Fibroblast of peridontal ligament (primary cell): ENCODE measurements around the gene HSFX4.
"Not testable (repeated sequence)": the region's sequence is repeated elsewhere in the genome, so short reads cannot be mapped to it uniquely, and the experiment has no call there.

Source experiments
- DNase-seq: peaks from one replicate; pipeline ENCODE4 v3.0.0-alpha.2; 2010; ENCODE audit errors: extremely low read depth

HSFX4 gene, protein sequence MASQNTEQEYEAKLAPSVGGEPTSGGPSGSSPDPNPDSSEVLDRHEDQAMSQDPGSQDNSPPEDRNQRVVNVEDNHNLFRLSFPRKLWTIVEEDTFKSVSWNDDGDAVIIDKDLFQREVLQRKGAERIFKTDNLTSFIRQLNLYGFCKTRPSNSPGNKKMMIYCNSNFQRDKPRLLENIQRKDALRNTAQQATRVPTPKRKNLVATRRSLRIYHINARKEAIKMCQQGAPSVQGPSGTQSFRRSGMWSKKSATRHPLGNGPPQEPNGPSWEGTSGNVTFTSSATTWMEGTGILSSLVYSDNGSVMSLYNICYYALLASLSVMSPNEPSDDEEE

DNA sequence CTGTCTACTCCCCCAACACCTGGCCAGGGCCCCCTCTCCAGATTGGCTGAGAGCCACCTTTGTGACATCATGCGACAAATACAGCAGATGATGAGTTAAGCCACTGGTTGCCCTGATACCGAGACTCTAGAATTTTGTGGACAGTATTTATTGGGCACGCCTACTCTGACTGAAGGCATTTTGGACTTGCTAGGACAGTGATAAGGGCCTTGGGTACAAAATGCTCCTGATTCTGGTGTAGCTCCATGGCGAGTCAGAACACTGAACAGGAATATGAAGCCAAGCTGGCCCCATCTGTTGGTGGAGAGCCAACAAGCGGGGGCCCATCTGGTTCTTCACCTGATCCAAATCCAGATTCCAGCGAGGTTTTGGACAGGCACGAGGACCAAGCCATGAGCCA is at the start of gene HSFX4:
TSS of gene HSFX4 (plus strand) at position 174 of the 400 bp plus-strand sequence. CDS start at position 246, 72 bp downstream.
- not testable (repeated sequence) for DNase-seq

DNA sequence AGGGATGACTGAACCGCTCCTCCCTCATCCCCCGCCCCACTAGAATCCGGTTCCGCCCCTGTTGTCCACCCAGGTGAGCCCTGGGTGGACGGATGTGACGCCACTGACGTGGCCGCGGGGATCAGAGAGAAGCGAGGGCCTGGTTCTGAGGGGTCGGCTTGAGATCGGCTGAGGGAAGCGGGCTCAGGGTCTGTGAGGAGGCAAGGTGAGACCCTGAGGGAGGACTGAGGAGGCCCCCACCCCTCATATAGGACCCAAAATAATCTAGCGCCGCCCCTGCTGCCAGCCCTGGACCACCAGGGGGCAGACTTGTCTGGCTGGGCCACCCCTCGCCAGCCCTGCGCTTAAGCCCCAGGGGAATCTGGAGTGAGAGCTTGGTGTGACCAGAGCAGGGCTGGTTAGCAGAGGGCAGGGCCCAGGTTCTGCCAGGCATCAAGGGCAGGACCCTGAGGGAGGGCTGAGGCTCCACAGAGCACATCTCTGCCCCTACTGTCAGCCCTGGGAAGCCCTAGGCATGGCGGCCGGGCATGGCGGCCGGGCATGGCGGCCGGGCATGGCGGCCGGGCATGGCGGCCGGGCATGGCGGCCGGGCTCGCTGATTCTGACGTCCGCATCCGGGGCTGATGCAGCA is 48.2 kb upstream of the HSFX4 start, which contains the start of gene MAGEA8:
TSS of gene MAGEA8 (plus strand) at position 103 of the 631 bp plus-strand sequence. CDS start 3,090 bp downstream, outside the sequence.
- no peak for DNase-seq

DNA sequence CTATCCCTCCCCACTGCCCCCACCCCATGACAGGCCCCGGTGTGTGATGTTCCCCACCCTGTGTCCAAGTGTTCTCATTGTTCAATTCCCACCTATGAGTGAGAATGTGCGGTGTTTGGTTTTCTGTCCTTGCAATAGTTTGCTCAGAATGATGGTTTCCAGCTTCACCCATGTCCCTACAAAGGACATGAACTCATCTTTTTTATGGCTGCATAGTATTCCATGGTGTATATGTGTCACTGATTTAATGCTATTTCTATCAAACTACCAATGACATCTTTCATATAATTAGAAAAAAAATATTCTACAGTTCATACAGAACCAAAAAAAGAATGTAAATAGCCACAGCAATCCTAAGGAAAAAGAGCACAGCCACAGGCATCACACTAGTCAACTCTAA is 38.5 kb upstream of the HSFX4 start:
- DNase-seq: not testable (repeated sequence)

DNA sequence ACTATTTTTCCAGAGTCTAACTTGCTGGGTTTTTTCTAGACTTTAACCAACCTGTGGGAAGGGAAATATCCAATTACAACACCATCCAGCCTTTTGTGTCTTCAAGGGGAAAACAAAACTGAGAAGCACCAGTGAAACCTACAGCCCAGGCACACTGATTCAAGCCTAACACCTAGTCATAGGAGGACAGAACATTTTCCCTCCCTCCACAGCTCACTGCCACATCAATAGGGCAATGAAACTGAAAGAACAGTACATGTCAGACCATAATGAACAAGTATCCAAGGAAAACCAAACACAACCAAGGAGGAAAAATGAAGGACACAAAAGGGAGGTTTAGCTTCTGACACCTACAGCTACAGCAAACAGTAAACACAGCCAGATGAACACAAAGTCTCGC is 30.8 kb upstream of the HSFX4 start:
- DNase-seq: no peak

DNA sequence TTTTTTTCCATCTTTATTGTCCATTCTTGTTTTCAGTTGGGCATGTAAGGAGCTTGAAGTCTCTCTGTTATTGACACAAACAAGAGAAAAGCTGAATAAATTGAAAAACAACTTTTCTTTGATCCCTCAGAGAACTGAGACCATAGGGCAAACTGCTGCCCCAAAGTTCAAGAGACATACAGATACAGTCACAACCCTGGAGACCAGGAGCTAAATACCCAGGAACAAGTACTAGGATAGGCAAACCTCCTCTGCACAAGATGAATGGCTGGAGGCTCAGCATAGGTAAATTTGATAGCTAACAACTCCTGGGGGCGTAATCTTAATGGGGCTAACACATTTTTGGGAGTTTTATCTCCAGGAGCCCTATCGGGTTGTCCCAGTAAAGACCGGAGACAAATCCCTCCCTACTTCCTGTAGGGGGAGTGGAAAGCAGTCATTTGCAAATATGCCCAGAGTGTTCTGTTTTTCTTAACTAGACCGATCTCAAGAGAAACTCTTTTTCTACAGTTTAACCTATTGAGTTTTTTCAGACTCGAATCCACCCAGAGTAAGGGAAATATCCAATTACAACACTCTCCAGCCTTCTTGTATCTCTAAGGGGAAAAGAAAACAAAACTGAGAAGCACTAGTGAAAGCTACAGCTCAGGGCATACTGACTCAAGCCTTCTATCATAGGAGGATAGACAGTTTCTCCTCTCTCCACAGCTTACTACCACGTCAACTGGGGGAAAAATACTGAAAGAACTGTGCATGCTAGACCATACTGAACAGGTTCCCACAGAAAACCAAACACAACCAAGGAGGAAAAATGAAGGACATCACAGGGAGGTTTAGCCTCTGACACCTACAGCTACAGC is 25.3 kb upstream of the HSFX4 start:
- peak; percentile 27 for DNase-seq

DNA sequence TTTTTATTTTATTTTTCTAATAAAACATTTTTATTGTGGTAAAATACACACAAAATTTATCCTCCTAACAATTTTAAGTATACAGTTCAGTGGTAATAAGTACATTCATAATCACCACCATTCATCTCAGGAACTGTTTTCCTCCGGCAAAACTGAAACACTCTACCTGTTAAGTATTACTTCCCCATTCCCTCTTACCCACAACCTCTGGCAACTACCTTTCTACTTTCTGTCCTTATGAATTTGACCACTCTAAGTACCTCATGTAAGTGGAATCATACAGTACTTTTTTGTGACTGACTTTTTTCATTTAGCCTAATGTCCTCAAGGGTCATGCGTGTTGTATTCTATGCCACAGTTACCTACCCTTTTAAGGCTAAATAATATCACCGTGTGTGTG is 21.1 kb upstream of the HSFX4 start:
- no peak for DNase-seq

DNA sequence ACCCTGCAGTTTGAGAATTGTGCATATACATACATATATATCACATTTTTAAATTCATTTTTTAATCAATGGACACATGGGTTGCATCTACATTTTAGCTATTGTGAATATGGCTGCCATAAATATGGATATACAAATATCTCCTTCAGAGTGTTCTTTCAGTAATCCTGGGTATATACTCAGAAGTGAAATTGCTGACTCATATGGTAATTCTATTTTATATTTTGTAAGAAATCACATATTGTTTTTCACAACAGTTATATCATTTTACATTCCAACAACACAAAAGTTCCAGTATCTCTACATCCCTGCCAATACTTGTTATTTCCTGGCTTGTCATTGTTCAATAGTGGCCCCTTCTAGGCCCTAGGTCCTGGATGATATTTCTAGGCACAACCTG is 20.6 kb upstream of the HSFX4 start:
- DNase-seq: no peak

DNA sequence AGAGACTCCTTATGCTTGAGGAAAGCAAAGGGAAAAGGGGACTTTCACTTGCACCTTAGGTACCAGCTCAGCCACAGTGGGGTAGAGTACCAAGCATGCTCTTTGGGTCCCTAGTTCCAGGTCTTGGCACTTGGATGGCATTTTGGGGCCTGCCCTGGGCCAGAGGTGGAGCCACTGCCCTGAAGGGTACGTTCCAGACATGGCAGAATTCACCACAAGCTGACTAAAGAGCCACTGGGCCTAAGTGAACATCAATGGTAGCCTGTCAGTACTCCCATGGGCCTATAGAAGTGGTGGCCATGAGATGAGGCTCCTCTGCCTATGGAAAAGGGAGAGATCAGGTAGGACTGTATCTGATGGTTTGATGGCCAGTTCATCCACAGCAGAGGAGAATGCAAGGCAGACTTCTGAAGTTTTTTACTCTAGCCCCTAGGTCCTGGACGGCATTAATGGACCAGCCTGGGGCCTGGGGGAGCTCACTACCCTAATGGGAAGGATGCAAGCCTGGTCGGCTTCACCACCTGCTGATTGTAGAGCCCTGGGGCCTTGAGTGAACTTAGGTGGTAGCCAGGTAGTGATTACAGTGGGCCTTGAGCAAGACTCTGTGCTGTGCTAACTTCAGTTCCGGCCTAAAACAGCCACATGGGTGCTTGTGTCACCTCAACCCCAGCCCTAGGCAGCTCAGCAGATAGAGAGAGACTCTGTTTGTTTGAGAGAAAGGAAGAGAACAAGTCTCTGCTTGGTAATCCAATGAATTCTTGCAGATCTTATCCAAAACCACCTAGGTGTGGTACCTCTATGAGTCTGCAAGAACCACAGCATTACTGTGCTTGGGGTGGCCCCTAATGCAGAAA is 19.8 kb upstream of the HSFX4 start:
- DNase-seq: no peak

DNA sequence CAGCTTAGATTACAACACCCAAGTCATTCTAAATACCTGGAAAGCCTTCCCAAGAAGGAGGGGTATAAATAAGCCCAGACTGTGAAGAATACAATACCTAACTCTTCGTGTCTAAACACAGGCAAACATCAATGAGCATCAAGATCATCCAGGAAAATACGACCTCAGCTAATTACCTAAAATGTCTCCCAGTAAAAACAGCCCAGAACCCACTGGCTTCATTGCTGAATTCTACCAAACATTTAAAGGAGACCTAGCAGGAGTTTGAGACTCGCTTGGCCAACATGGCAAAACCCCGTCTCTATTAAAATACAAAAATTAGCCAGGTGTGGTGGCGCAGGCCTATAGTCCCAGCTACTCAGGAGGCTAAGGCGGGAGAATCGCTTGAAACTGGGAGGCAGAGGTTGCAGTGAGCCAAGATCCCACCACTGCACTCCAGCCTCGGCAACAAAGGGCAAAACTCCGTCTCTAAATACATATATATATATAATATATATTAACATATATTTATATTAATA is 19.1 kb upstream of the HSFX4 start:
- DNase-seq: no peak

DNA sequence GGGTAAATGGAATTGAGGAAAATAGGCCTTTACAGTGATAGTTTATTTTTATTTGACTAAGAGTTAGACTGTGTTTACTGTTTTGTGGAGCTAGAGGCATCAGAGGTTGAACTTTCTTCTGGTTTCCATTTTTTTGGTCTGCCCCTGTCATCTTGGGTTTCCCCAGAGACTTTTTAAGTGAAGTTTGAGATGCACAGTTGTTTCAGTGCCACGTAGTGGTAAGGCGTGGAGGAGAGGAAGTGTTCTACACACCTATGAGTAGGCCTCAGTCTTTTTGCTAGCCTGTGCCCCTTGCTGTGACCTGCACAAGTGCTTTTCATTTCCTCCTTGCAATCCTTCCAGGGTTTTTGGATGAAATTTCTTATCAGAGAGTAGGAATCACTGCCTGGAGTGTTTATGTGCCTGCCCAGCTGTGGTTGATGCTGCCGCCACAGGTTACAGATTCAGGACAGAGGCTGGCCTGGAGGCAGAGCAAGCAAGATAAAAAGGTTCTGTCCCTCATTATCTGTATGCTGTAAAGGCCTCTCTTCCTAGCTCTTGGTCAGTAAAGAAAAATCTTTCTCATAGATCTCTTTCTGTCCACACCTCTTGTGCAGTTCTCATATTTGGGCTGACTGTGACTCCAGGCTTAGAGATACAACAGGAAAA is 12.5 kb upstream of the HSFX4 start:
- DNase-seq: no peak

DNA sequence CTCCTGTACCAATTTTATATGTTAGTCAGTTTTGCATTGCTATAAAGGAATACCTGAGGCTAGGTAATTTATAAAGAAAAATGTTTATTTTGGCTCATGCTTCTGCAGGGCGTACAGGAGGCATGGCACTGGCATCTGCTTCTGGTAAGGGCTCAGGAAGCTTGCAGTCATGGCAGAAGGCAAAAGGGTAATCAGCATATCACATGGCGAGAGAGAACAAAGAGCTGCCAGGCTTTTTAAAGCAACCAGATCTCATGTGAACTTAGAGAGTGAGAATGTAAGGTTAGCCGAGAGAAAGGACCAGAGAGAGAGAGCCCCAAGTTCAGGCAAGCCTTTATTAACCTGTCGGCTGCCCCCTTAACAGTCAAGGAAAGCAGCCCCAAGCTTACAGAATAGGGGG is 5.5 kb upstream of the HSFX4 start:
- DNase-seq: not testable (repeated sequence)

DNA sequence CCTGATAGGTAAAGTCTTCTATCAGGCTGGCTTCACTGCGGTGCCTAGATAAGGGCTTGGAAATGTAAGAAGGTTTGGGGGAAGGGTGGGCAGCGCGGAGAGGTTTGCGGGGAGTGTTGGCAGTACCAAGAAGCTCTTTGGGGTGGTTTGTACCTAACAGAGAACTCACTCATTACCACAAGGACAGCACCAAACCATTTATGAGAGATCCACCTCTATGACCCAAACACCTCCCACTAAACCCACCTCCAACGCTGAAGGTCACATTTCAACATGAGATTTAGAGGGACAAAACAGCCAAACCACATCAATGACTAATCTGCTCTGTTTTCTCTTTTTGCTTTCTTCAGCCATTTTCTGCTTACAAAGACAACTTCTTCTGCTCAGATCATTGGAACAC is 4.9 kb upstream of the HSFX4 start:
- not testable (repeated sequence) for DNase-seq

DNA sequence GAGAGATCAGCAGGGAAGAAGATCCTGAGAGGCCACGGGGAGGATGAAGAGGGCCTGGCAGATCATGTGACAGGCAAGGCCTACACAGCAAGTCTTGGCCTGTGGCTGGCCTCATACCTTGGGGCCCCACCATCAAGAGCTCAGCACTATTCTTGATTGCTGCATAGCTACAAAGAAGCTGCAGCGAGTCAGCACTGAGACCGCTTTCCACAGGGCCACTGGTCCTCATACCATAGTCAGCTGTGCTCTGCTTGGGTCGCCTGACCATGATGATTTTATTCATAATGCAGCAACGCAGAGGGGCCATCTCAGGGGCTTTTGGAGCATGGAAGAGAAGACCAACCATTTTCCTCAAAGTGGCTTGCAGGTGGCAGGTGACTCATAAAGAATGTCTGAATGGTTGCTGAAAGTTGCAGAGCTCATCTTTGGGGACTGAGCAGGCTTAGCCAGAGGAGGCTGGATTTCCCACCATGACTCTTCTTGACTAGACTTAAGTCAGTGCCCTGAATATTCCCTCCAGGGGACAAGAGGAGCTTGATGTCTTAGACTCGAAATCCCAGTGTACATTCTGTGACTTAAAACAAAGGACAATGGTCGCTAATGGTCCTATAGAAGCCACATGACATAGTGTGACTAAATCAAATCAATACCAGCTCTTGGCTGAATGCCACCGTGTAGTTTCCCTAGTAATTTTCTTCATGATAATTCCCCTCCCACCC is 2.0 kb upstream of the HSFX4 start:
- not testable (repeated sequence) for DNase-seq

DNA sequence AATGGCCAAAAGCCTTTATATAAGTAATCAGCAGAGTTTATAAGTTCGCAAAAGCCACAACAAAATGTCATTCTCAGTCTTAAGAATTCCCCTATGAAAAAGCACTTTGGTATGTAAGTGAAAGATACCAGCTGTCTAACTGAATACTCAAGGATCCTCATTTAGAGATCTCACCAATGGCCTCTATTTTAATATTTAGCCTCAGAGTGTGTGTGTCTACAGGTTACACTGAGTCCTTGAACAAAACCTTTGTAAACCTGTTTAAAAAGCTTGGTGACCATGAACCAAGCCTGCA is 1.5 kb upstream of the HSFX4 start:
- not testable (repeated sequence) for DNase-seq

DNA sequence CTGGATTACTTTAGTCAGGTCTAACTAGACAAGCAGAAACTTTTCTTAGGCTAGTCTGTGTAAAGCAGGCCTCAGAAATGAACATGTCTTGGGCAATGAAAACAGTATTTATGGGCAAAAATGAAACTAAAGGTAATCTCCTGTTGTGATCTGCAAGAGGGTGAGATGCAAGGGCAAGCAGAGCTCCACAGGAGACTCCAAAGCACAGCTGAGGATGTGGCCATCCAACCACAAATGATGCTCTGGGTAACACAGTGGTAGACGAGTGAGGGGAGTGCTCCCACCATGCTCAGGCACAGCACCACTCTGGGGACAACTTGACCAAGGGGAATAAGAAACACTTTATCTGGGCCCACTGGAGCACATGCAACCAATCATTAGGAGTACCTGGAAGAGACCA is 738 bp upstream of the HSFX4 start:
- DNase-seq: not testable (repeated sequence)

DNA sequence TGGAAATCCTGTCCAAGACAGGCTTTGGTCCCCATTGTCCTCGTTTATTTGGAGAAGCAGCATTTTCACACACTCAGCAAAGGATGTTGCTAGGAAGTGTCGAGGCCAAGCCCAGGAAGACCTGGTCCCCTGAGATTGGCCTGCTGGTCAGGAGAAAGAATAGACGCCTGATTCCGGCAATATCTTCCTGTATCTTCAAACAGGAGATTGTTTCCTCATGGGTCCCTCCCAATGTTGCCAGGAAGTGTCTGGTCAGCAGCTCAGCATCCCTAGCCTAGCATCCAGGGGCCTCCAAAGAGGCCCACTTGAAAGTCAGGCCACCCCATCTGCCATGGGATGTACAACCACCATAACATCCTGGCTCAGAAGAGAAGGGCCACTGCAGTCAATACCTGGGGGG is 2.0 kb downstream of the HSFX4 start:
- DNase-seq: not testable (repeated sequence)

DNA sequence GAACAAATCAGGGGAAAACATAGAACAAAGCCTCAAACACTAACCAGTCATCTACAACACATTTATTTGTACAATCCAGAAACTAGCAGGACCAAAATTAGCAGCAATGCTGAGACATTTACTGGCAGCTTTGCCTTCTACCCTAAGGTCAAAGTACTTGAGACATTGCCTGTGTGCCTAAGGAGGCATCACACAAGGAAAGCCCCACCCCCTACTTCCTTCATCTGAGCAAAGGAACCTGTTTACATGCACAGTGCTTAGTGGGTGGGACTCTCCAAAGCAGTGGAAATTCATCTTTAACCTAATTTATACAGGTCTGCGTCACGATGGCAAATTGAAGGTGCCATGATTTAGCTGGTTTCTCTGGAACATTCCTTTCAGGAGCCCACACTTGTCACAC is 2.8 kb downstream of the HSFX4 start:
- DNase-seq: not testable (repeated sequence)

DNA sequence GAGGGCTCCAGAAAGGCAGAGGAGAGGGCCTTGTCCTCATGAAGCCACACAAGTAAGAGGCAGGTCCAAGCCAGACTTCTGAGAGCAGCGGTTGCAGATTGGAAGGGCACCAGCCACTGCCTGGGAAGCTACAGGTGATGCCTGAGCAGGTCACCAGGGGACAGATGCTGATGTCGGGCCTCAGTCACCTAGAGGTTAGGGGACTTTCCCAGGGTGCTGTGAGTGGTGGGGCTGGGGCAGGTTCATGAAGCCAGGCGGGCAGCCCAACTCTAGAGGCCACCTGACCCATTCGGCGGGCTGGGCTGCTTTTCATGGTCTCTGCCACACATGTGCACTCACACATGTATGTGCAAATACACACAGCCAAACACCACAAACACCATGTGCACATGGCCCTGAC is 3.6 kb downstream of the HSFX4 start:
- not testable (repeated sequence) for DNase-seq

DNA sequence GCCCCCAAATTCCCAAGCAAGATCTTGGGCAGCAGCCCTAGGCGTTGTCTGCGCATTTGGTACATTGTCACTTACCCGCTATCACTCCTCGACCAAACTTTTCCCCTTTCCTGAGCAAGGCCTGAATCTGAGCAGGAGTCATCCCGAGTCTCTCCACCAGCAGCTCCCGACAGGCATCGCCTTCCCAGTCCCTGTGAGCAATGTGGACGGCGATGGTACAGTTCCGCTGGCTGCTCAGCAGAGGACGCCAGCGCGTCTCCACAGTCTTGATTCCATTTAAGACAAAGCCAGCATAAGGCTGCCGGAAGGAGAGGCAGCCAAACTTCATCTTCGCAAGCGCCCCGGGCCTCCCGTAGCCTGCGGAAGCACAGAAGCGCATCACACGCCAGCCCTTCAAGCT is 4.2 kb downstream of the HSFX4 start:
- DNase-seq: not testable (repeated sequence)

DNA sequence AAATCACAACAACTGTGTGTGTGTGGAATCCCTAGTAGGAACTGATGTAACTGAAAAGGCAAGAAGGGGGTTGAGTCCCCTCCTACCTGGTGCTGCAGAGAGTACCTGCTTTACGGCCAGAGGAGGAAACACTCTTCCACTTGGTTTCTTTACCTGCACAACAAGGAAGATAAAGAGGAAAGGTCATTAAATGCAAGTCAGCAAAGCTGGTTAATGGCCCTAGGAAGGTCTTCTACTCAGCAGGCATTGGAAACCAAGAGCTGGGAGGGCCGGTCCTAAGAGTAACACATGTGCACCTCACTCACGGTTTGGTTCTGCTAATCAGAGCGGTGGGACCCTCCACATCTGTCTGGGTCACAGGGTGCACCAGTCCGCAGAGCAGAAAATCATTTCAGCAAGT is 8.0 kb downstream of the HSFX4 start:
- not testable (repeated sequence) for DNase-seq
